ENCODE measurements around the gene TUBGCP6.

GRCh38 chr22:50176850-50177536 is 67.8 kb downstream of the TUBGCP6 start:
- TF ChIP-seq POLR2AphosphoS5 (IDR thresholded peaks at IDR 0.05; ENCODE audit: insufficient read depth, low read depth, low read length): no peak
- TF ChIP-seq EZH2 (IDR thresholded peaks at IDR 0.05; ENCODE audit: borderline replicate concordance, low read depth, low read length, severe bottlenecking): no peak
- TF ChIP-seq JUN (IDR thresholded peaks at IDR 0.05; ENCODE audit: borderline replicate concordance, insufficient read depth, insufficient read length, low read depth): no peak
- no peak for TF ChIP-seq POLR2A (IDR thresholded peaks at IDR 0.05; ENCODE audit: low read depth, low read length)
- TF ChIP-seq MAX (IDR thresholded peaks at IDR 0.05; ENCODE audit: insufficient read depth, insufficient read length): no peak
- TF ChIP-seq CTCF (IDR thresholded peaks at IDR 0.05; ENCODE audit: extremely low read depth in 1 of 2, insufficient read depth in 1 of 2, low read depth in 1 of 2, low read length in 2 of 2): no peak

Measured in endothelial cell of umbilical vein (primary cell).